IPS-20b (cell line): ENCODE measurements around the gene CSTF3.

ENCODE experiments used
- H3K27ac ChIP-seq: one replicate; pipeline ENCODE4 v1.5.1; 2013; ENCODE audit warnings: low read length
- H3K27me3 ChIP-seq: 2 replicates; pipeline ENCODE4 v1.6.1; 2013; ENCODE audit warnings: mild to moderate bottlenecking, low read length, inconsistent platforms; ENCODE audit not compliant: insufficient read depth
- H3K36me3 ChIP-seq: 2 replicates; pipeline ENCODE4 v1.6.1; 2013; ENCODE audit warnings: low read depth, mild to moderate bottlenecking, inconsistent platforms, low read length, moderate library complexity; ENCODE audit not compliant: insufficient read depth
- H3K4me1 ChIP-seq: 2 replicates; pipeline ENCODE4 v1.6.1; 2013; ENCODE audit warnings: mild to moderate bottlenecking, control low read depth, inconsistent platforms, low read length, moderate library complexity; ENCODE audit not compliant: insufficient read depth
- H3K4me3 ChIP-seq: 2 replicates; pipeline ENCODE4 v1.5.1; 2013; ENCODE audit warnings: mild to moderate bottlenecking, low read length, inconsistent platforms
- H3K9ac ChIP-seq: 2 replicates; pipeline ENCODE4 v1.6.1; 2013; ENCODE audit warnings: low read depth, mild to moderate bottlenecking, inconsistent platforms, low read length, moderate library complexity
- H3K9me3 ChIP-seq: 2 replicates; pipeline ENCODE4 v1.6.1; 2013; ENCODE audit warnings: mild to moderate bottlenecking, low read depth, low read length, inconsistent platforms; ENCODE audit not compliant: insufficient read depth

Gene CSTF3

GRCh38 chr11:33068611-33069340 is 92.5 kb downstream of the CSTF3 start:
- no peaks in the 10 kb centered on the region for H3K9me3 ChIP-seq
- no peak overlapping the region for H3K27ac ChIP-seq
- H3K27me3 ChIP-seq = no peaks in the 10 kb centered on the region
- no peak overlapping the region for H3K4me3 ChIP-seq
- H3K9ac ChIP-seq = no peak overlapping the region
- H3K4me1 ChIP-seq = no peaks in the 10 kb centered on the region
- H3K36me3 ChIP-seq = peaks cover 65% of the 10 kb centered on the region

GRCh38 chr11:33067294-33067693 is 94.0 kb downstream of the CSTF3 start:
- H3K27ac ChIP-seq = no peak overlapping the region
- H3K4me1 ChIP-seq = no peaks in the 10 kb centered on the region
- H3K36me3 ChIP-seq = peaks cover 62% of the 10 kb centered on the region
- no peak overlapping the region for H3K9ac ChIP-seq
- no peaks in the 10 kb centered on the region for H3K27me3 ChIP-seq
- H3K9me3 ChIP-seq = no peaks in the 10 kb centered on the region
- H3K4me3 ChIP-seq = no peak overlapping the region

- Histone ChIP-seq H3K27ac (no peak overlapping the region), H3K27me3 (no peaks in the 10 kb centered on the region), H3K36me3 (peaks cover 58% of the 10 kb centered on the region), H3K4me3 (no peak overlapping the region), H3K9me3 (no peaks in the 10 kb centered on the region), H3K4me1 (no peaks in the 10 kb centered on the region), H3K9ac (no peak overlapping the region)
Measured at GRCh38 chr11:33065445-33066178, 95.7 kb downstream of the CSTF3 start.

GRCh38 chr11:33064866-33065265 is 96.4 kb downstream of the CSTF3 start:
- Histone ChIP-seq H3K9ac (no peak overlapping the region), H3K36me3 (peaks cover 60% of the 10 kb centered on the region), H3K4me3 (no peak overlapping the region), H3K9me3 (no peaks in the 10 kb centered on the region), H3K27ac (no peak overlapping the region), H3K4me1 (no peaks in the 10 kb centered on the region), H3K27me3 (no peaks in the 10 kb centered on the region)

- Histone ChIP-seq H3K4me1 (no peaks in the 10 kb centered on the region), H3K27me3 (no peaks in the 10 kb centered on the region), H3K27ac (no peak overlapping the region), H3K9me3 (no peaks in the 10 kb centered on the region), H3K4me3 (no peak overlapping the region), H3K36me3 (peaks cover 61% of the 10 kb centered on the region), H3K9ac (no peak overlapping the region)
Measured at GRCh38 chr11:33064033-33064825, 97.1 kb downstream of the CSTF3 start.

- Histone ChIP-seq H3K27ac (no peak overlapping the region), H3K9me3 (no peaks in the 10 kb centered on the region), H3K36me3 (peaks cover 63% of the 10 kb centered on the region), H3K4me1 (no peaks in the 10 kb centered on the region), H3K4me3 (no peak overlapping the region), H3K9ac (no peak overlapping the region), H3K27me3 (no peaks in the 10 kb centered on the region)
Measured at GRCh38 chr11:33063326-33063881, 97.9 kb downstream of the CSTF3 start.

GRCh38 chr11:33062137-33062536 is 99.1 kb downstream of the CSTF3 start:
- Histone ChIP-seq H3K27ac (no peak overlapping the region), H3K36me3 (peaks cover 68% of the 10 kb centered on the region)

GRCh38 chr11:33060271-33060670 is 101.0 kb downstream of the CSTF3 start:
- no peaks in the 10 kb centered on the region for H3K4me1 ChIP-seq
- no peaks in the 10 kb centered on the region for H3K27me3 ChIP-seq
- peaks cover 55% of the 10 kb centered on the region for H3K36me3 ChIP-seq
- no peaks in the 10 kb centered on the region for H3K9me3 ChIP-seq
- H3K4me3 ChIP-seq = no peak overlapping the region
- H3K27ac ChIP-seq = no peak overlapping the region
- no peak overlapping the region for H3K9ac ChIP-seq

More at GRCh38 chr11:33062137-33062536, 99.1 kb downstream of the CSTF3 start:
- H3K9me3 ChIP-seq = no peaks in the 10 kb centered on the region
- no peaks in the 10 kb centered on the region for H3K4me1 ChIP-seq
- H3K4me3 ChIP-seq = no peak overlapping the region
- no peak overlapping the region for H3K9ac ChIP-seq
- H3K27me3 ChIP-seq = no peaks in the 10 kb centered on the region

- no peak overlapping the region for H3K4me3 ChIP-seq
- no peak overlapping the region for H3K9ac ChIP-seq
- H3K27me3 ChIP-seq = no peaks in the 10 kb centered on the region
- no peaks in the 10 kb centered on the region for H3K9me3 ChIP-seq
- H3K36me3 ChIP-seq = peaks cover 55% of the 10 kb centered on the region
- H3K4me1 ChIP-seq = no peaks in the 10 kb centered on the region
- H3K27ac ChIP-seq = no peak overlapping the region
Measured at GRCh38 chr11:33059331-33060007, 101.8 kb downstream of the CSTF3 start.

- Histone ChIP-seq H3K27ac (no peak overlapping the region), H3K9ac (no peak overlapping the region), H3K4me3 (no peak overlapping the region), H3K4me1 (no peaks in the 10 kb centered on the region), H3K9me3 (no peaks in the 10 kb centered on the region), H3K36me3 (peaks cover 43% of the 10 kb centered on the region), H3K27me3 (no peaks in the 10 kb centered on the region)
Measured at GRCh38 chr11:33057284-33057683, 104.0 kb downstream of the CSTF3 start.

- no peaks in the 10 kb centered on the region for H3K4me1 ChIP-seq
Measured at GRCh38 chr11:33055375-33055774, 105.9 kb downstream of the CSTF3 start.

More at GRCh38 chr11:33055375-33055774, 105.9 kb downstream of the CSTF3 start:
- Histone ChIP-seq H3K27me3 (no peaks in the 10 kb centered on the region), H3K9ac (no peak overlapping the region), H3K27ac (no peak overlapping the region), H3K4me3 (no peak overlapping the region), H3K9me3 (no peaks in the 10 kb centered on the region), H3K36me3 (peaks cover 32% of the 10 kb centered on the region; the same call in 1 of the 2 replicates)
